Panc1 (cell line): Measurements from ENCODE around the gene IGFL4. TPM values are rescaled to one million over a fixed set of nuclear protein-coding genes. Genes with fewer than 3 reads are reported as not detected.

ENCODE experiments used
- ATAC-seq: fragments of 200-7000 bp; cut with Tn5 transposase; 2 replicates; pipeline ENCODE4 v1.9.1; 2020; ENCODE audit warnings: mild to moderate bottlenecking, moderate library complexity
- BruUV-seq: library from RNA; stranded (reverse); fragments of 400-500 nt; replicated peaks from 2 replicates; lab custom pipeline; 2021; lab: Mats Ljungman, UMichigan
- CTCF ChIA-PET: fragments of 300-600 bp; sonication (Branson Sonifier 250); formaldehyde crosslinking; loops from one replicate; lab custom pipeline; 2022; ENCODE audit warnings: antibody characterized with exemption; lab: Charles Lee
- POLR2A ChIA-PET: fragments of 300-600 bp; sonication (Branson Sonifier 250); formaldehyde crosslinking; loops from one replicate; lab custom pipeline; 2022; ENCODE audit warnings: antibody characterized with exemption; lab: Charles Lee
- DNase-seq: peaks from one replicate; pipeline ENCODE4 v3.0.0-alpha.2; 2010; ENCODE audit warnings: low read depth, low spot score
- H3K27ac ChIP-seq: 2 replicates; pipeline ENCODE4 v1.5.1; 2011; ENCODE audit warnings: mild to moderate bottlenecking, low read length, inconsistent platforms
- H3K27me3 ChIP-seq: fragments of 200-500 bp; sonication (Bioruptor generic); 2 replicates; pipeline ENCODE4 v1.6.0; 2014; ENCODE audit warnings: low read length, inconsistent platforms; ENCODE audit not compliant: control insufficient read depth, insufficient read depth
- H3K36me3 ChIP-seq: fragments of 200-500 bp; sonication (Bioruptor generic); 2 replicates; pipeline ENCODE4 v1.5.1; 2014; ENCODE audit warnings: inconsistent platforms, mild to moderate bottlenecking, low read length, moderate library complexity; ENCODE audit not compliant: control insufficient read depth, insufficient read depth
- H3K4me1 ChIP-seq: 2 replicates; pipeline ENCODE4 v1.5.1; 2011; ENCODE audit warnings: inconsistent platforms, mild to moderate bottlenecking, low read length, moderate library complexity; ENCODE audit not compliant: control insufficient read depth, insufficient read depth
- H3K4me3 ChIP-seq, 2 experiments: 2 replicates each; pipeline ENCODE4 v1.5.1; 2011 to 2012; ENCODE audit warnings: low read depth in 2 of 2, low read length in 2 of 2, mild to moderate bottlenecking in 2 of 2, inconsistent platforms in 1 of 2, moderate library complexity in 1 of 2
- H3K9me3 ChIP-seq: fragments of 200-500 bp; sonication (Bioruptor generic); 2 replicates; pipeline ENCODE4 v1.5.1; 2014; ENCODE audit warnings: low read depth, mild to moderate bottlenecking, inconsistent platforms, low read length, moderate library complexity; ENCODE audit not compliant: control insufficient read depth, insufficient read depth
- CTCF ChIP-seq: fragments of 450-650 bp; IDR thresholded peaks from 2 replicates; pipeline ENCODE4 v1.5.1; 2017; ENCODE audit warnings: mild to moderate bottlenecking
- POLR2AphosphoS5 ChIP-seq: IDR thresholded peaks from 2 replicates; pipeline ENCODE4 v1.6.1; 2012; ENCODE audit warnings: mild to moderate bottlenecking, low read depth, low read length, moderate library complexity
- REST ChIP-seq, 2 experiments: IDR thresholded peaks; 2 replicates each; pipeline ENCODE4 v1.6.1; 2011 to 2012; ENCODE audit warnings: low read depth in 2 of 2, control low read depth in 1 of 2, low read length in 1 of 2, mild to moderate bottlenecking in 1 of 2, moderate library complexity in 1 of 2; ENCODE audit not compliant: insufficient read depth in 1 of 2
- SIN3A ChIP-seq: IDR thresholded peaks from 2 replicates; pipeline ENCODE4 v1.6.1; 2012; ENCODE audit warnings: low read depth, mild to moderate bottlenecking, low read length, moderate library complexity, borderline replicate concordance; ENCODE audit not compliant: insufficient read depth
- TCF7L2 ChIP-seq: IDR thresholded peaks from 2 replicates; pipeline ENCODE4 v1.6.1; 2011; ENCODE audit warnings: mild to moderate bottlenecking, low read depth, low read length, inconsistent platforms
- in situ Hi-C: cut with HindIII; loops from 2 replicates; pipeline ENCODE4 v1.10.0; 2016; ENCODE audit warnings: low sequenced_read_pairs, low pct_unique_long_range_greater_than_20kb
- intact Hi-C: fragments of 100-400 bp; cut with micrococcal nuclease; formaldehyde crosslinking; loops from one replicate; pipeline ENCODE4 v1.10.0; 2022; ENCODE audit not compliant: unreplicated experiment
- total RNA-seq: library from RNA; stranded (reverse); gene quantifications from one replicate; pipeline ENCODE4 v1.2.1, GENCODE V29; 2021; ENCODE audit not compliant: unreplicated experiment

Gene IGFL4
- total RNA-seq, 1 experiment from 2014 or later: 0.39 TPM

- H3K36me3 ChIP-seq: no peaks in the 10 kb centered on the region
- no peak for DNase-seq
- H3K4me1 ChIP-seq: peaks cover 7% of the 10 kb centered on the region
- BruUV-seq: no TSS peak
- intact Hi-C loops (no loop called here), in situ Hi-C loops (no loop called here)
- ChIA-PET POLR2A (no interaction called here), CTCF (no interaction called here)
- H3K27ac ChIP-seq: no peak overlapping the region
- H3K9me3 ChIP-seq: no peaks in the 10 kb centered on the region
- H3K27me3 ChIP-seq: no peaks in the 10 kb centered on the region; the same call in 1 of the 2 replicates
- TF ChIP-seq TCF7L2 (peak; percentile 86), REST (IDR thresholded peaks at IDR 0.05; ENCODE audit: insufficient read depth in 1 of 2, low read depth in 2 of 2, low read length in 1 of 2) (no peak)
- H3K4me3 ChIP-seq: no peak overlapping the region; a peak in 1 of 4 replicates
- ATAC-seq: peak; percentile 85
Observed at GRCh38 chr19:46068345-46069258, 27.8 kb upstream of the IGFL4 start.

- TF ChIP-seq SIN3A: no peak
- no peak for TF ChIP-seq CTCF
- TF ChIP-seq TCF7L2: no peak
- TF ChIP-seq POLR2AphosphoS5: no peak
- no peak for TF ChIP-seq REST (IDR thresholded peaks at IDR 0.05; ENCODE audit: insufficient read depth in 1 of 2, low read depth in 2 of 2, low read length in 1 of 2)
- H3K27me3 ChIP-seq: no peaks in the 10 kb centered on the region; the same call in 1 of the 2 replicates
- no TSS peak for BruUV-seq
- no peak overlapping the region for H3K27ac ChIP-seq
- POLR2A ChIA-PET: no interaction called here
- CTCF ChIA-PET: no interaction called here
- H3K4me1 ChIP-seq: peaks cover 7% of the 10 kb centered on the region
- no peak overlapping the region for H3K4me3 ChIP-seq
- intact Hi-C loops (no loop called here), in situ Hi-C loops (no loop called here)
- no peak for ATAC-seq
- no peak for DNase-seq
- no peaks in the 10 kb centered on the region for H3K36me3 ChIP-seq
- H3K9me3 ChIP-seq: no peaks in the 10 kb centered on the region
Observed at GRCh38 chr19:46067691-46068090, 26.9 kb upstream of the IGFL4 start.
